Stimulated activated CD4-positive, alpha-beta T cell treated with anti-CD3 and anti-CD28 coated beads, Interleukin-4, amount 100 ng/mL, for 4 hours (primary cell): ENCODE results near the gene NINL.
"Not testable (repeated sequence)": the region's sequence is repeated elsewhere in the genome, so short reads cannot be mapped to it uniquely, and the experiment has no call there.

Experiments used
- DNase-seq, 2 experiments: peaks; one replicate each; pipeline ENCODE4 v3.0.0-alpha.2; 2020

Gene NINL

GRCh38 chr20:25532015-25532751 is 53.1 kb downstream of the NINL start:
- DNase-seq, result no peak

DNA sequence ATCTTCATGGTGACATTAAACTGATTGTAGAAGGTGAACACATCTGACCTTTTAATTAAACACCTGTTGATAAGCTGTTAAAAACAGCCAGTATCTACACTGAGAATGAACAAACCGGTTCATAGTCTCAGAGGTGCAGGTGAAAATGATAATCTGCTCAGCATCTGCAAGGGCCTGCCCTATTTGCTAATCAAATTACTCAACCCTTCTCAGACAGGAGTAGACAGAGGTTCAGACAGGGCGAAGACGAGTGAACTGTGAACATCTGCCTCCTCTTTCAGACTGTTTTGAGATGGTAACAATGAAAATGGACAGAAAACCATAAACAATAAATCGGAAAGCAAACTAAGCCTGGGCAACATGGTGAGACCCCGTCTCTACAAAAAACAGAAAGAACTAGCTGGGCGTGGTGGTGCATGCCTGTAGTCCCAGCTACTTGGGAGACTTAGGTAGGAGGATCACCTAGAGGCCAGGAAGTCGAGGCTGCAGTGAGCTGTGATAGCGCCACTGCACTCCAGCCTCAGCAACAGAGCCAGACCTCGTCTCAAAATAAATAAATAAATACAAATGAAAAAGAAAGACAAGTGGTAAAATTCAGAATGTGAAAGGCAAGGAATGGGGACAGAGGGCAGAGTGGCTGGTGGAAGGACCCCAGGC is 55.9 kb downstream of the NINL start:
- no peak for DNase-seq

- no peak for DNase-seq
Measured at GRCh38 chr20:25527949-25528348, 57.4 kb downstream of the NINL start.

GRCh38 chr20:25526446-25526845 is 58.9 kb downstream of the NINL start:
- no peak for DNase-seq

- DNase-seq, result no peak
Measured at GRCh38 chr20:25525867-25526266, 59.5 kb downstream of the NINL start.

DNA sequence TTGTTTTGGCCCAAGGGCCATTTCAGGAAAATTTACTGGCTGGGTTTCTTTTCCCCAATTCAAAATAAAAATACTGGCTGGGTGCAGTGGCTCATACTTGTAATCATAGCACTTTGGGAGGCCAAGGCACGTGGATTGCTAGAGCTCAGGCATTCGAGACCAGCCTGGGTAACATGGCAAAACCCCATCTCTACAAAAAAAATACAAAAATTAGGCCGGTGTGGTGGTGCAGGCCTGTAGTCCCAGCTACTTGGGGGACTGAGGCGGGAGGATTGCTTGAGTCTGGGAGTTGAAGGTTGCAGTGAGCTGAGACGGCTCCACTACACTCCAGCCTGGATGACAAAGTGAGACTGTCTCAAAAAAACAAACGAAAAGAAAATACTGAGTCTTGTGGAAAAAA is 60.0 kb downstream of the NINL start:
- DNase-seq, result no peak

- no peak for DNase-seq
Measured at GRCh38 chr20:25521382-25521781, 63.9 kb downstream of the NINL start.

DNA sequence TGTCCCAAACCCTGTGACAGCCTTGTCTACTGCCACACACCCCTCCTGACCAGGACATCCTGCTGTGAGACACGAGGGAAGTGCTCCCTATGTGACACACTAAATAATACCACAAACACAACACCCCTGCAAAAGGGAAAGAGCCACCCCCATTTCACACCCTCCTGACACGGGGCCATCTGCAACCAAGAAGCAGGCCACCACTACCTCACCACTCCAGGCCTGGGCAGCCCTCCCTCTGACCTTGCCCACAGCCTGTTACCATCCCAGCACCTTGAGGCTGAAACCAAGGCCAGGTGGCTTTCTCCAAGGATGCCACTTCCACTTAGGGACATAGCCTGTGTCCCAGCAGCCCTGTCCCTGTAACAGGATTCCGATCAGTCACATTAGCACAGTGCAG is 68.2 kb downstream of the NINL start:
- no peak for DNase-seq

DNA sequence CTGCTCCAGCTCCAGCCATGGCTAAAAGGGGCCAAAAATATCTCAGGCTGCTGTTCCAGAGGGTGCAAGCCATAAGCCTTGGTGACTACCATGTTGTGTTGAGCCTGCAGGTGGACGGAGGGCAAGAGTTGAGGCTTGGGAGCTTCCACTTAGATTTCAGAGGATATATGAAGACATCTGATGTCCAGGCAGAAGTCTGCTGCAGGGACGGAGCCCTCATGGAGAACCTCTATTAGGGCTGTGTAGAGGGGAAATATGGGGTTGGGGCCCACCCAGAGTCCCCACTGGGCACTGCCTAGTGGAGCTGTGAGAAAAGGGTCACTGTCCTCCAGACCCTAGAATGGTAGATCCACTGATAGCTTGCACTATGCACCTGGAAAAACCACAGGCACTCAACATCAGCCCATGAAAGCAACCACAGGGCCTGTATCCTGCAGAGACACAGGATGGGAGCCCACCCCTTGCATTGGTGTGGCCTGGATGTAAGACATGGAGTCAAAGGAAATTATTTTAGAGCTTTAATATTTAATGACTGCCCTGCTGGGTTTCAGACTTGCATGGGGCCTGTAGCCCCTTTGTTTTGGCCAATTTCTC is 70.5 kb downstream of the NINL start:
- no peak for DNase-seq

GRCh38 chr20:25514195-25514594 is 71.1 kb downstream of the NINL start:
- DNase-seq, result no peak

DNA sequence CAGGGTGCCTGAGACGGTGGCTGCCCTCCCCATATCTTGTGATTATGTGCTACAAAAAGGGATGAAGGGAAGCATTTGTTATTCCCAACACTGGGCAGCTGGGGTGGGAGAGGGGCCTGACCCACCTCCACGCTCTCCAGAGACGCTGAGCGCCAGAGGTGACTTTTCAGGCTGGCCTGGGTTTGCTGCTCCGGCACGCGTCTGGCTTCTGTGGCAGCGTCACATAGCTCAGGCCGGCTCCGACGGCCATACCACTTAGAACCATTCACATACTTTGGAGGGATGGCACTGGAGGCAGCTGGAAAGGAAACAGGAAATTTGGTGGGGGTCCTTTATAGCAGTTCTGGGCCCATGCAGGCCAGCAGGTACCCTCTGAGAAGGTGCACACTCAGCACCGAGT is 72.6 kb downstream of the NINL start:
- DNase-seq, result no peak

- DNase-seq, result no peak
Measured at GRCh38 chr20:25511183-25511582, 74.1 kb downstream of the NINL start.

DNA sequence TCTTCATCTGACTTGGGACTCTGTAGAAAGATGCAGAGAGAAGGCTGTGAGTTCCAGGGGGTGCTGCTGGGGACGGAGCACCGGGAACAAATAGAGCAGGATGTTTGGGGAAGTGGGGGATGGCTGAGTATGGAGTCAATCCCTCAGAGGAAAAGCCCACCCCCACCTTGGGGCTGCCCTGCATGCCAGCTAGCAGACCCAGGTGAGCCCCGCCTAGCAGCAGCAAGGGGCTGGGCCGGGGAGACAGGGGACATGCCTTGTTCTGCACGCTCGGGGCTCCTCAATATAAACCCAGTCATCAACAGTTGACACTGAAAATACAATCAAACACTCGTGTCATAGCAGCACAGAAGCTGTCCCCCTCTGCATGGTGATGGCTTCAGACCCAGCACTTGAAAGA is 74.6 kb downstream of the NINL start:
- no peak for DNase-seq

DNA sequence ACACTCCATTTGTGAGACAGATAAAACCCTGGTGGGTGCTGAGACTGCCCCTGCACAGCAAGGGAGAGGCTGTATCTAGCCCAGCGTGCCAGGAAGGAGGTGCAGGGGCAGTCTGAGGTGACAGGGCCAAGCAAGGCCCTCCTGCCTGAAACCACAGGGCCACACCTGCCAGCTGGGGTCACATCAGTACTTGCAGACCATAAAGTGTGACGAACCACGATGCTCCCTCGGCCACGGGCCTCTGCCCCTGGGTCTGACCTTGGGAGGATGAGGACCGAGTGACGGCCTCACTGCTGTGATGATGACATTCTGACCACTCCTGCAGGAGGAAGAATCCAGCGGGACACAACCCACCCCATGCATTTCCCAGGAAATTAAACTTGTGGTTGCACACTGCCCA is 75.1 kb downstream of the NINL start:
- DNase-seq, result no peak

- no peak for DNase-seq
Measured at GRCh38 chr20:25509084-25509483, 76.2 kb downstream of the NINL start.

- no peak for DNase-seq
Measured at GRCh38 chr20:25508083-25508770, 77.1 kb downstream of the NINL start.

- no peak for DNase-seq
Measured at GRCh38 chr20:25507385-25508082, 77.8 kb downstream of the NINL start.

- no peak for DNase-seq
Measured at GRCh38 chr20:25504366-25505135, 80.8 kb downstream of the NINL start.

GRCh38 chr20:25503936-25504335 is 81.4 kb downstream of the NINL start:
- DNase-seq, result no peak

DNA sequence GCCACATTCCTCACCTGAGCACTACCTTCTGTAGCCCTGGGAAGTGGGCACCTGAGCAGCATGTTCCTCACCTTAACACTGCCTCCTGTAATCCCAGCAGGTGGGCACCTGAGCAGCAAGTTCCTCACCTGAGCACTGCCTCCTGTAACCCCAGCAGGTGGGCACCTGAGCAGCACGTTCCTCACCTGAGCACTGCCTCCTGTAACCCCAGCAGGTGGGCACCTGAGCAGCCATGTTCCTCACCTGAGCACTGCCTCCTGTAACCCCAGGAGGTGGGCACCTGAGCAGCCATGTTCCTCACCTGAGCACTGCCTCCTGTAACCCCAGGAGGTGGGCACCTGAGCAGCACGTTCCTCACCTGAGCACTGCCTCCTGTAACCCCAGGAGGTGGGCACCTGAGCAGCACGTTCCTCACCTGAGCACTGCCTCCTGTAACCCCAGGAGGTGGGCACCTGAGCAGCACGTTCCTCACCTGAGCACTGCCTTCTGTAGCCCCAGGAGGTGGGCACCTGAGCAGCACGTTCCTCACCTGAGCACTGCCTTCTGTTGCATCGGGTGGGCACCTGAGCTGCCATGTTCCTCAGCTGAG is 82.2 kb downstream of the NINL start:
- not testable (repeated sequence) for DNase-seq

DNA sequence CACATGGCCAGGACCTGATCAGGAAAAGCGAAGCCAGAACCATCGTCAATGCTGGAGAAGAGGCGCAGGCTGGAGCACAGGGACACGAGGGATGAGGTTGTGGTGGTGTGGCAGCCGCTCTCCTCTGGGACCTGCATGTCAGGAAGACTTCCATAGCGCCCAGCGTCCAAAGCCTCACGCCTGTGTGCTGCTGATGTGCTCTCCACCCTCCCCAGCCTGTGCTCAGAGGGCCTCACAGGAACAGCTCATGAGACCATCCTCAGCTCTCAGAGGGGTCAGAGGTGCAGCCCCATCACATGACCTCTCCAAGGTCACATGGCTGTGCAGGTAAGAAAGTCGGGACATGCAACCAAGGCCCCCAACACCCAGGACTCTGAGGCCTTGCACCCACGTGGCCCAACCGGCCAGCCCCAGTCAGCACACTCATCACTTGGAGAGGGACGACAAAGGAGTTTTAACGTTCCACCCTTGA is 84.4 kb downstream of the NINL start:
- DNase-seq, result no peak
